GM19395 (cell line): Measurements from ENCODE around the gene ENTPD3.
"Not testable (repeated sequence)": the region's sequence is repeated elsewhere in the genome, so short reads cannot be mapped to it uniquely, and the experiment has no call there.

Source experiments
- ATAC-seq: cut with Tn5 transposase; IDR thresholded peaks from one replicate; pipeline ENCODE4 v1.9.1; 2021; ENCODE audit warnings: mild to moderate bottlenecking, moderate library complexity; ENCODE audit not compliant: unreplicated experiment

ENTPD3 gene

DNA sequence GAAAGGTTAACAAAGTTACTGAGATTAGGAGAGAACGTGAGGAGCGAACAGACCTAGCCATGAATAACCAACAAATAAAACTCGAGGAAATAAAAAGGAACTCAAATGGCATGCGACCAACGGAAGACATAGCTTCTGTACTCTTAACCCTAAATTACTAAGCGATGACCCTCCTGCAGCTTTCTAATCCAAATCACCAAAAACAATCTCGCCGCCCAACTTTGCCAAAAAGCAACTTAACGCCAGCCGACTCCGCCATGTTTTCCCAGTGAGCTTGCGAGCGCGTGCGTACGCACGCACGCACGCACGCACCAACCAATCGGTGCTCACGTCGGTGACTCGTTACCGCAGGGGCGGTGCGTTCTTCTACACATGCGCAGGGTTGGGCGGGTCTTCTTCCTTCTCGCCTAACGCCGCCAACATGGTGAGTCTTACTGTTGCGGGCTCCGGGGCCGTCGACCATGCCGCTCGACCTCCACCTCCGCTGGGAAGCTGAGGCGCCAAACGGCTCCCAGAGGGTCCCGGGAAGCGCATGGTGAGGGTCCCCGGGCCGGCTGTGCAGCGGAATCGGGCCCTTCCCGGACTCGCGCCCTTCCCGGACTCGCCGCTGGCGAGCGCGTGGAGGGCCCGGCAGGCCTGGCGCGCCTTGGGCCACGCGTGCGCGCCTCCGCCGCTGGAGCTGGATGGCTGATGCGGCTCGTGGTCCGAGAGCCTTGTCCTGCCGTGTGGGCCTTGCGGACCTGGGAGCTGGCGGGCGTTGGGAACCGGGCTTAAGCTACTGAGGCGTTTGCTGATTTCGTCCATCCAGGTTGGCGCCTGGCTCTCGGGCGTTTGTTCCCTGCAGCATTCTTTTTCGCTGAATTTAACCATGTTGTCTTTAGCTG, 70.2 kb downstream of the ENTPD3 start, which contains the start of gene RPL14:
RPL14 (plus strand) TSS at position 400 of the 884 bp plus-strand sequence; CDS start at position 533, 133 bp downstream.
- peak; percentile 67 for ATAC-seq

- ATAC-seq: no peak
These were observed 71.5 kb downstream of the ENTPD3 start for GRCh38 chr3:40458473-40458872.

- ATAC-seq: not testable (repeated sequence)
These were observed 73.5 kb downstream of the ENTPD3 start for GRCh38 chr3:40460481-40460880.

- ATAC-seq: no peak
These were observed 74.2 kb downstream of the ENTPD3 start for GRCh38 chr3:40461161-40461560.

DNA sequence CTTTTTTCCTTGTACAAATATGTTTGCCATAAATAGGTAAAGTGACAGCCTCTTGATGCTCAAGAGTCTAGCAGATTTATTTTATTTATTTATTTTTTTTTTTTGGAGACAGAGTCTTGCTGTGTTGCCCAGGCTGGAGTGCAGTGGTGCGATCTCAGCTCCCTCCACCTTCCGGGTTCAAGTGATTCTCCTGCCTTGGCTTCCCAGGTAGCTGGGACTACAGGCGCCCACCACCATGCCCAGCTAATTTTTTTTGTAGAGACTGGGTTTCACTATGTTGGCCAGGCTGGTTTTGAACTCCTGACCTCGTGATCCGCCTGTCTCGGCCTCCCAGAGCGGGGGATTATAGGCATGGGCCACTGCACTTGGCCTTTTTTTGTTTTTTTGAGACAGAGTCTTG, 75.9 kb downstream of the ENTPD3 start:
- not testable (repeated sequence) for ATAC-seq

DNA sequence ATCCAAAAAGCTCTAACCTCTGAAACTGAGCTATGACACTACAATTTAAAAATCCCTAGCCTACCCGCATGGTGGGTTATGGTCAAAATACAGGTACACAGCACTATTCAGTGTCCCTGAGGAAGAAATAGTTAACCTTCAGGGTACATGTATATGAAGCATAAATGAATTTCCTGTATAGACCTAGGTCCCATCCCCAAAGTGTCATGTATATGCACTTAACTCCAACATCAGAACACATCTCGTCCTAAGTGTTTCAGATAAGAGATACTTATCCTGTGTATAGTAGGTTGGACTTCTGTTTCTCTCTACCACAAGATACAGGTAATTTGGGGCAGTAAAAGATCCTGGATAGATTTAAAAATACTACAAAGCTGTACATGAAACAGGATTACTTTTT, 76.6 kb downstream of the ENTPD3 start:
- ATAC-seq: no peak

GRCh38 chr3:40464339-40465110, 77.5 kb downstream of the ENTPD3 start:
- ATAC-seq: no peak

GRCh38 chr3:40465111-40465407, 78.1 kb downstream of the ENTPD3 start:
- ATAC-seq: no peak

DNA sequence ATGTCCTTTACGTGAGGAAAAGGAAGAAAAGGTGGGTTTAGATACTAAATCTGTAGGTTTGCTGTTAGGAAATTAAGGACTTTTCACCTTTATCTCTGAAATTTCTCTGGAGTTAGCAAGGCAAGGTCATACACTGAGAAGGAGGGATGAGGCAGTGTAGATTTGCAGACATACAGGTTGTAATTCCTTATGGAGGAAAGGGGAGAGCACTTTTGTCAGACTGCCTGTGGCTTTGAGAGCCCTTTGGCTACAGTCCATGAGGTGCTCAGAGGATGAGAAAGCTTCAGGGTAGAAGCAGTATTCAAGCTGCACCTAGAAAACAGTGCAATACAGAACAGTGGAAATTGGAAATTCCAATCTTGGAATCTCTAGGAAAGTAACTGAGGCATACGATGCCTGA, 78.5 kb downstream of the ENTPD3 start:
- no peak for ATAC-seq

DNA sequence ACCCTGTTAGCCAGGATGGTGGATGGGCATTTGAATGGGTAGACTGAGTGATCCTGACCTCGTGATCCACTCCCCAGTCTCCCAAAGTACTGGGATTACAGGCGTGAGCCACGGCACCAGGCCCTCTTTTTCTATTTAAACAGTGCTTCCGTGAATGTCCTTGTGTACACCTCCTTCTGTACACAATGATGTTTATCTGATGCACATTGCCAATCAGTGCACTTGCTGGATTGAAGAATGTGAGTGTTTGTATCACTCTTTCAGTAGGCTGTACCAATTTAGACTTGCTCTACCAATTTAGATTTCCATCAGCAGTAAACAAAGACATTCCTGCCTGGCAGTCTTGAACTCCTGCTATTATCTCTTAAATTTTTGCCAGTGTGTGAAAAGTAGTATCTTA, 81.0 kb downstream of the ENTPD3 start:
- no peak for ATAC-seq

- no peak for ATAC-seq
These were observed 83.7 kb downstream of the ENTPD3 start for GRCh38 chr3:40470701-40471100.

DNA sequence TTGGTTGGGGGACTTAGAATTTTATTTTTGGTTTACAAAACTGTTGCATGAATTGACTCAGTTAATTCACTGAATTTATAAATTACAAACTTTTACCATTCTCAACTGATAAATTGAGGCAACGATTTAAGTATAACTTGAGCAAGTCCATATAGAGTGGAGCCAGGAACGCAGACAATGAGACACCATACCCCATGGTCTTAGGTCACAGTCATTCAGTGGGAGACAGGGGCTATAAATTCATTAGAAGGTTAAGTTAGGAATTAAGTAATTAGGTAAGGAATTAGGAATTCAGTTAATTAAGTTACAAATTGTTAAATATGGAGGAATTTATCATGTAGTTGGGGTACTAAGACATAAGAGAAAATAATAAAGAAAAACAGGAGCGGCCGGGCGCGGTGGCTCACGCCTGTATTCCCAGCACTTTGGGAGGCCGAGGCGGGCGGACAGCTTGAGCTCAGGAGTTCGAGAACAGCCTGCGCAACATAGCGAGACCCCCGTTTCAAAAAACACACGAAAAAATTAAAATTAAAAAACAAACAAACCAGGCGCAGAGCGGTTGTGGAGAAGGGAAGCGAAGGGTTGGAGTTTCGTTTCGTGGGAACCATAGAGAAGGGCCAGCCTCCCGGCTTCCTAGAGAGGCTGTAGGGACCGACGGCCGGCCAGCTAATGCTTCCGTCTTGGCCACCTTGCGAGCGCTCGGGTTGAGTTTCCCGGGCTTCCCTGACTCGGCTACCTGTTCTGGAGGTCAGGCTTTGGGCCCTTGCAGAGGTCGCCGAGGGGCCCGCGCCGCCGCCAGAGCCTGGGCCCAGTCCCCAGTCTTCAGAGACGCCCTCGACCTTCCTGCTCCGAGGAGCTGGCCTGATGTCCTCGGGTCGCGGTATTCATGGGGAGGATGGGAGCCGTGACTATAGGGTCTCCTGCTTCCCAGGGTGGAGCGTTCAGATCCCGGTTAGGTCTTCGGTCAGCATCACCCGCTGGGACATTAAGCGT, 89.8 kb downstream of the ENTPD3 start, which contains the start of gene ZNF619:
ZNF619 (plus strand) TSS at position 645 of the 993 bp plus-strand sequence. CDS start 858 bp downstream, outside the sequence.
- peak; percentile 88 for ATAC-seq

GRCh38 chr3:40477666-40478065, 90.7 kb downstream of the ENTPD3 start:
- no peak for ATAC-seq
